Measurements from ENCODE around the gene ABHD3.

GRCh38 chr18:21714474-21714873 is 9.9 kb upstream of the ABHD3 start:
- TF ChIP-seq CTCF (optimal IDR thresholded peaks at IDR 0.05 in 1 of 3, IDR thresholded peaks at IDR 0.05 in 1 of 3, conservative IDR thresholded peaks at IDR 0.05 in 1 of 3; ENCODE audit: extremely low read depth in 1 of 3, insufficient read depth in 2 of 3, low read length in 3 of 3) (no peak), EZH2 (IDR thresholded peaks at IDR 0.05; ENCODE audit: low read length) (no peak)
